ENCODE measurements around the gene GSTA4.

GSTA4 gene

GRCh38 chr6:52931351-52931750 lies 63.7 kb downstream of the GSTA4 start:
- Histone ChIP-seq H3K27me3 (ENCODE audit: control insufficient read depth in 3 of 3, insufficient read depth in 3 of 3, low read depth in 1 of 3, low read length in 3 of 3) (peaks cover 0 to 5% (median 0%) of the 10 kb centered on the region in 3 experiments), H4K8ac (ENCODE audit: low read depth, low read length) (no peak overlapping the region), H3K4me3 (ENCODE audit: low read length in 2 of 2) (no peak overlapping the region), H2BK12ac (ENCODE audit: low read length) (no peak overlapping the region), H3K9me3 (replicated peaks in 1 of 2; ENCODE audit: control insufficient read depth in 2 of 2, insufficient read depth in 1 of 2, low read depth in 1 of 2, low read length in 2 of 2) (no peaks in the 10 kb centered on the region), H3K23ac (ENCODE audit: low read depth, low read length, poor library complexity) (no peak overlapping the region), H3K27ac (replicated peaks; ENCODE audit: low read length) (no peak overlapping the region), H3K4me1 (ENCODE audit: control insufficient read depth in 2 of 2, insufficient read depth in 1 of 2, low read depth in 1 of 2, low read length in 2 of 2) (peaks cover 0 to 2% of the 10 kb centered on the region in 2 donors), H2BK120ac (ENCODE audit: low read depth, low read length) (no peak overlapping the region), H2BK15ac (ENCODE audit: low read length) (no peak overlapping the region), H3K9ac (ENCODE audit: low read depth, low read length, poor library complexity) (no peak overlapping the region), H3K4me2 (ENCODE audit: insufficient read depth, low read length, poor library complexity, severe bottlenecking) (no peak overlapping the region), H2BK5ac (ENCODE audit: low read length) (no peak overlapping the region), H3K14ac (ENCODE audit: low read length) (no peak overlapping the region), H3K4ac (ENCODE audit: low read length) (no peak overlapping the region), H2AFZ (ENCODE audit: low read length) (no peak overlapping the region), H2AK5ac (ENCODE audit: low read depth, low read length) (no peak overlapping the region), H3K36me3 (replicated peaks in 1 of 2; ENCODE audit: control insufficient read depth in 2 of 2, insufficient read depth in 2 of 2, low read length in 2 of 2) (no peaks in the 10 kb centered on the region), H3K79me1 (ENCODE audit: low read depth, low read length) (no peaks in the 10 kb centered on the region), H4K91ac (ENCODE audit: low read depth, low read length, poor library complexity) (no peak overlapping the region), H3K18ac (ENCODE audit: low read length) (no peak overlapping the region)
- WGBS, 2 donors (ENCODE audit: extremely low coverage in 2 of 2, insufficient read length in 2 of 2, insufficient replicate concordance in 1 of 2): no CpG with 5 or more reads among the region's 2 CpGs
- no peak for DNase-seq (ENCODE audit: low spot score)

GRCh38 chr6:52929321-52930164 lies 65.5 kb downstream of the GSTA4 start:
- no peak overlapping the region for H2BK120ac ChIP-seq (ENCODE audit: low read depth, low read length)
- H3K27ac ChIP-seq (replicated peaks; ENCODE audit: low read length): no peak overlapping the region
- H2BK12ac ChIP-seq (ENCODE audit: low read length): no peak overlapping the region
- H2AFZ ChIP-seq (ENCODE audit: low read length): no peak overlapping the region
- no peak overlapping the region for H4K91ac ChIP-seq (ENCODE audit: low read depth, low read length, poor library complexity)
- no peak overlapping the region for H2AK5ac ChIP-seq (ENCODE audit: low read depth, low read length)
- no peak overlapping the region for H2BK5ac ChIP-seq (ENCODE audit: low read length)
- no peak overlapping the region for H3K23ac ChIP-seq (ENCODE audit: low read depth, low read length, poor library complexity)
- H3K27me3 ChIP-seq (ENCODE audit: control insufficient read depth in 3 of 3, insufficient read depth in 3 of 3, low read depth in 1 of 3, low read length in 3 of 3): peaks cover 0 to 9% (median 0%) of the 10 kb centered on the region in 3 experiments
- H3K14ac ChIP-seq (ENCODE audit: low read length): no peak overlapping the region
- H3K36me3 ChIP-seq (replicated peaks in 1 of 2; ENCODE audit: control insufficient read depth in 2 of 2, insufficient read depth in 2 of 2, low read length in 2 of 2): no peaks in the 10 kb centered on the region
- H3K79me1 ChIP-seq (ENCODE audit: low read depth, low read length): no peaks in the 10 kb centered on the region
- H3K4ac ChIP-seq (ENCODE audit: low read length): no peak overlapping the region
- H3K18ac ChIP-seq (ENCODE audit: low read length): no peak overlapping the region
- H3K9ac ChIP-seq (ENCODE audit: low read depth, low read length, poor library complexity): no peak overlapping the region
- H2BK15ac ChIP-seq (ENCODE audit: low read length): no peak overlapping the region
- no peak overlapping the region for H3K4me2 ChIP-seq (ENCODE audit: insufficient read depth, low read length, poor library complexity, severe bottlenecking)
- DNase-seq (ENCODE audit: low spot score): no peak
- no peaks in the 10 kb centered on the region for H3K9me3 ChIP-seq (replicated peaks in 1 of 2; ENCODE audit: control insufficient read depth in 2 of 2, insufficient read depth in 1 of 2, low read depth in 1 of 2, low read length in 2 of 2)
- H4K8ac ChIP-seq (ENCODE audit: low read depth, low read length): no peak overlapping the region
- H3K4me1 ChIP-seq (ENCODE audit: control insufficient read depth in 2 of 2, insufficient read depth in 1 of 2, low read depth in 1 of 2, low read length in 2 of 2): peaks cover 0 to 2% of the 10 kb centered on the region in 2 donors
- WGBS, 2 donors (ENCODE audit: extremely low coverage in 2 of 2, insufficient read length in 2 of 2, insufficient replicate concordance in 1 of 2): no CpG with 5 or more reads among the region's 6 CpGs
- H3K4me3 ChIP-seq (ENCODE audit: low read length in 2 of 2): no peak overlapping the region

Data from neuronal stem cell (in vitro differentiated cells).